T-helper 17 cell (primary cell): ENCODE measurements around the gene MAP7. TPM values are rescaled to one million over a fixed set of nuclear protein-coding genes. Genes with fewer than 3 reads are reported as not detected.
"Not testable (repeated sequence)": the region's sequence is repeated elsewhere in the genome, so short reads cannot be mapped to it uniquely, and the experiment has no call there.

ENCODE experiments used
- ATAC-seq: fragments of 150-1000 bp; cut with Tn5 transposase; 2 replicates; pipeline ENCODE4 v1.10.0; 2021; ENCODE audit warnings: mild to moderate bottlenecking, moderate library complexity
- DNase-seq, 3 donors: peaks; one replicate each; pipeline versions ENCODE4 v3.0.0 to v3.0.0-alpha.2; 2020 to 2021
- H3K9me3 ChIP-seq: one replicate; pipeline ENCODE4 v1.7.0; 2013; ENCODE audit warnings: low read length, mild to moderate bottlenecking; ENCODE audit not compliant: control insufficient read depth, poor library complexity, severe bottlenecking
- H3K27ac Mint-ChIP-seq: one replicate; pipeline ENCODE4 v1.8.0; 2022; ENCODE audit warnings: mild to moderate bottlenecking, moderate library complexity, mixed read lengths
- H3K27me3 Mint-ChIP-seq: one replicate; pipeline ENCODE4 v1.8.0; 2022; ENCODE audit warnings: mixed read lengths
- H3K36me3 Mint-ChIP-seq: one replicate; pipeline ENCODE4 v1.8.0; 2022; ENCODE audit warnings: low read depth, mixed read lengths
- H3K4me1 Mint-ChIP-seq: one replicate; pipeline ENCODE4 v1.8.0; 2022; ENCODE audit warnings: mild to moderate bottlenecking, mixed read lengths
- H3K4me3 Mint-ChIP-seq: one replicate; pipeline ENCODE4 v1.8.0; 2022; ENCODE audit warnings: mild to moderate bottlenecking, moderate library complexity, mixed read lengths
- total RNA-seq, 4 donors: library from RNA in 2 of 4; stranded (reverse) in 2 of 4; gene quantifications; one replicate each; pipeline ENCODE4 v1.2.3 and lab custom pipeline; 2022 to 2026

Gene MAP7
- total RNA-seq, 2 donors from 2014 or later = 0.26 to 0.27 TPM

DNA sequence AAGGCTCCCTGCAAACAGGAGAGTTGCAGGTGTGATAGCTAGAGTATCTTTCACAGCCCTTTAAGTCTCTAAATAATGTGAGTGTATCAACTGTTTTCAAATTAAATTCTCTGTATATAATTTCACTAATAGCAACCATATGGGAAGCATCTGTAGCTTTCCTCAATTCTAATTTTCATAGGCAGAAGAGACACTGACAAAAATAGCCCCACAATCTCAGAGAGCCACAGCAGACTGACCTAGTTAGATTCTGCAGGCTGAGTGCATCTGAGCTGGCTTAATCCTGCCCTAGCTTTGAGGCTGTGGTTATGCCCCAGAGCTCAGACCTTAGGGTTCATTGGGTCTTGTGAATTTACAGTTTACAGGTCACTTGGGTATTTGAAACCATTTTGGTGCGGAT, 63.9 kb downstream of the MAP7 start:
- Mint-ChIP-seq H3K36me3 (peaks cover 2% of the 10 kb centered on the region), H3K27ac (no peak overlapping the region), H3K4me1 (no peaks in the 10 kb centered on the region), H3K27me3 (no peaks in the 10 kb centered on the region), H3K4me3 (no peak overlapping the region)
- ATAC-seq = no peak
- no peak for DNase-seq
- H3K9me3 ChIP-seq = no peaks in the 10 kb centered on the region

DNA sequence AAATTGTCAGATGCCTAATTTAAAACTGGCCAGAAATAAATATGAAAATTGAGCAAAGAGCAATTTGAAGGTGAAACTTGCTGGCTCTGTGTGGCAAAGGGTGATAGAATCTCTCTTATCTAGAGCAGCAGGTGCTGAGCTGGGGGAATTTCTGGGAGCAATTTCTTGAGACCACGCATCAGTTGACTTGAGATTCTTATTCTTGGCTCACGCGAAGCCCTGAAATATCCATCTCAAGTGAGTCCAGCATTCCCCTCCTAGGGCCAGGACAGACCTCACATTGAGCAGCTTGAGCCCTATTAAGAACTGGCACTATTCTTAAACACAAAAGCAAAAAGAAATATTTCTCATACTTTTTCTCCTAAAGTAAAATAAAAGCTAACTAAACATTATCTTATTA, 66.3 kb downstream of the MAP7 start:
- Mint-ChIP-seq H3K36me3 (no peaks in the 10 kb centered on the region), H3K4me3 (no peak overlapping the region), H3K27me3 (no peaks in the 10 kb centered on the region), H3K27ac (no peak overlapping the region), H3K4me1 (no peaks in the 10 kb centered on the region)
- H3K9me3 ChIP-seq = no peaks in the 10 kb centered on the region
- DNase-seq = no peak
- ATAC-seq = no peak

DNA sequence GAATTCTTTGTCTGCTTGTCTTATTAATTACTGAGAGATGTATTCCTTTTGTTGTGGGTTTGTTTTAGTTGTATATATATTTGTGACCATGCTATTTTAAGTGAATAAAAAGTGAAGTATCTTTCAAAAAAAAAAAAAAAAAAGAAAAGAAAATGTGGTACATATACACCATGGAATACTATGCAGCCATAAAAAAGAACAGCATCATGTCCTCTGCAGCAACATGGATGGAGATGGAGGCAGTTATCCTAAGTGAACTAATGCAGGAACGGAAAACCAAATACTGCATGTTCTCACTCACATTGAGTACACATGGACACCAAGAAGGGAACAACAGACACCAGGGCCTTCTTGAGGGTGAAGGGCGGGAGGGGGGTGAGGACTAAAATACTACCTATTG, 67.2 kb downstream of the MAP7 start:
- H3K27me3 Mint-ChIP-seq, H3K4me3 Mint-ChIP-seq, DNase-seq, H3K4me1 Mint-ChIP-seq, H3K36me3 Mint-ChIP-seq, H3K27ac Mint-ChIP-seq, ATAC-seq, H3K9me3 ChIP-seq: not testable (repeated sequence)

DNA sequence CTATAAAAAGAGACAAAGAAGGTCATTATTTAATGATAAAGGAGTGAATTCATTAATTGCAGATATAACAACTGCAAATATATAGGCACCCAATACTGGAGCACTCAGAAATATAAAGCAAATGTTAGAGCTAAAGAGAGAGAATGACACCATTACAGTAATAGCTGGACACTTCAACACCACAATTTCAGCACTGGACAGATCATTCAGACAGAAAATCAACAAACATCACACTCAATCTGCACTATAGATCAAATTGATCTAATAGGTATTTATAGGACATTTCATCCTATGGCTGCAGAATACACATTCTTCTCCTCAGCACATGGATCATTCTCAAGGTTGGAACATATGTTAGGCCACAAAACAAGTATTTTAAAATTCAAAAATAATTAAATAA, 72.7 kb downstream of the MAP7 start:
- H3K36me3 Mint-ChIP-seq = peaks cover 2% of the 10 kb centered on the region
- ATAC-seq (no peak), DNase-seq (no peak)
- H3K9me3 ChIP-seq = no peaks in the 10 kb centered on the region
- H3K4me1 Mint-ChIP-seq = no peaks in the 10 kb centered on the region
- H3K4me3 Mint-ChIP-seq = no peak overlapping the region
- H3K27ac Mint-ChIP-seq = no peak overlapping the region
- peaks cover 14% of the 10 kb centered on the region for H3K27me3 Mint-ChIP-seq

DNA sequence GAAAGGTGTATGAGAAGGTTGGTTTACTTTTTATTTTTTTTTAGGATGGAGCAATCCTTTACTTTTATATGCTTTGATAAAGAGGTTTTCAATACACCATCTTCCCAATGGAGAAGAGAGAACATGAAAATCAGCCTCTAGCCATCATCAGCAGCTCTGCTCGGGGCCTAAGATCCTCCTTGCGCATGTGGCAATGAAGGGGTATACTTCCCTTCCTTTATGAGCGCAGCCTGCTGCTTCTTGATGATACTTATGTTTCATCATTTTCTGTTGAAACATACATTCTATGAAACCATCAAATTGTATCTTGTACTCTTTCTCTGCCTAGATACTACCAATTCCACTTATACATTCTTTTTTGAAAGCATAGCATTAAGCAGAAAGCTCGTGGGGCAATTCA, 74.5 kb downstream of the MAP7 start:
- H3K9me3 ChIP-seq = no peaks in the 10 kb centered on the region
- H3K36me3 Mint-ChIP-seq = peaks cover 2% of the 10 kb centered on the region
- H3K27me3 Mint-ChIP-seq = peaks cover 23% of the 10 kb centered on the region
- no peak overlapping the region for H3K27ac Mint-ChIP-seq
- no peak for DNase-seq
- H3K4me1 Mint-ChIP-seq = peaks cover 2% of the 10 kb centered on the region
- ATAC-seq = no peak
- no peak overlapping the region for H3K4me3 Mint-ChIP-seq

DNA sequence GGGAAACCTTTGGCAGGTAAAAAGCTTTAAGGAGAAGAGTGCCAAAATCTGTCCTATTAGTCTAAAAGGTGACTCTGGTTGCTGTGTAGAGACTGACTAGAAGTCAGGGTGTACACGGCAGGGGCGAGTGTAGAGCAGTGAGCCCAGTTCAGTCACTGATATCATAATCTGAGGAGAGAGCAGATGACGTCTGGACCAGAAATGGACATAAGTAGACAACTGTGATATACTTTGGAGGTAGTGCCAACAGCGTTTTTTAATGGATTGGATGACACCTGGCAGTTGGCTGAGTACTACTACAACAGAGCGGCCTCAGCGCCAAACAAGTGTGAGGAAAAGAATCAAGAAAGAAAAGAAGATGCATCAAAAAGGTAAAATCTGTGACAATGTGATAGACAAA, 76.0 kb downstream of the MAP7 start:
- Mint-ChIP-seq H3K4me3 (no peak overlapping the region), H3K27ac (no peak overlapping the region), H3K27me3 (peaks cover 34% of the 10 kb centered on the region), H3K36me3 (peaks cover 2% of the 10 kb centered on the region), H3K4me1 (peaks cover 6% of the 10 kb centered on the region)
- H3K9me3 ChIP-seq = no peaks in the 10 kb centered on the region
- DNase-seq = no peak
- ATAC-seq = no peak

DNA sequence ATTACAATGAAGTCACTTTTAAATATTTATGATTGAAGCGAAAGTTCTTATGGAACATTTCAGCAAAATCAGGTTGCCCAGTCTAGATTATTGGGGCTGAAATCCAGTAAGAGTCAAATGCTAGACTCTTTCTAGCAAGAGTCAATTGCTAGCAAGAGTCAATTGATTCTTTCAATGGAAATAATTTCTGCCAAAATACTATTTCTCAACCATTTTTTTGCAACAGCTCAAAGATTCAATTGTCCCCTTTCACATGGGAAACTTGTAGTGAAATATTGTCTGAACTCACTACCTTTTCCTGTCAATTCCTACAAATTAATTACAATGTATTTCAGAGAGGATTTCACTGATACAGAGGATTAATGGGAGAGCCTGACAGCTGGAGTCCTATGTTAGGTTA, 78.3 kb downstream of the MAP7 start:
- peaks cover 2% of the 10 kb centered on the region for H3K36me3 Mint-ChIP-seq
- DNase-seq (no peak), ATAC-seq (no peak)
- no peaks in the 10 kb centered on the region for H3K9me3 ChIP-seq
- no peak overlapping the region for H3K27ac Mint-ChIP-seq
- peaks cover 9% of the 10 kb centered on the region for H3K4me1 Mint-ChIP-seq
- H3K27me3 Mint-ChIP-seq = peaks cover 37% of the 10 kb centered on the region
- H3K4me3 Mint-ChIP-seq = no peak overlapping the region

DNA sequence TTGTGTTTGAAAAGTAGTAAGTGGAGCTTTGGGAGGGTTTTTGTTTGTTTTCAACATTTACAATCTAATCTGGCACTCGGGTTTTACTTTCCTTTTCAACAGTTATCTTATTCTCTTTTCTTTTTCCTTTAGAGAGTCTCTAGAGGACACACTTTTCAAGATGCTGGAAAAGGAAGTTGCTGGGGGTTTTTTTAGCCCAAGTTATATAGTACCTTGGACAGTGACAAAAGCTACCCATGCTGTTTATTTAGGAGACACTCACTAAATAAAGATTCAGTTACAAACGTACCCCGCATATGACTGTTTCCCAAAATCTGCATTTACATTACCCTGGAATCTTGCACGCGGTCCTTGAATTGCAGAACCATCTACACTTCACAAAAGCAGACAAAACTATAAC, 78.8 kb downstream of the MAP7 start:
- no peak overlapping the region for H3K4me3 Mint-ChIP-seq
- H3K27me3 Mint-ChIP-seq = peaks cover 37% of the 10 kb centered on the region

DNA sequence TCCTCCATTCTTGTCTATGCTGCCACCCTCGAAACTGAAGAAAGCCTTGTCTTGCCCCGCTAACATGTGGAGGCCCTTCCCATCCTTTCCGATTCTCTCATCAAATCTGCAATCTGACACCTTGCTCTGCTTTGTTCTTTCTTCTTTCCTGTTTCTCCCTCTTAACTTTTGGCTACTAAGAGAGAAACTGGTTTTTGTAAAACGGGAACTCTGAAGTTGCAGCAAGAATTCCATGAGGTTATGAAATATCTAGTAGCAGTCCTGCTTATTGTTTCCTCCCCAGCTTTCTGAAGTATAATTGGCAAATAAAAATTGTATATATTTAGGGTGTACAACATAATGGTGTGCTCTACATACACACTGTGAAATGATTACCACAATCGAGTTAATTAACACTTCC, 80.2 kb downstream of the MAP7 start:
- H3K4me3 Mint-ChIP-seq = no peak overlapping the region
- peaks cover 9% of the 10 kb centered on the region for H3K4me1 Mint-ChIP-seq
- ATAC-seq (no peak), DNase-seq (no peak)
- H3K9me3 ChIP-seq = no peaks in the 10 kb centered on the region
- peaks cover 2% of the 10 kb centered on the region for H3K36me3 Mint-ChIP-seq
- H3K27ac Mint-ChIP-seq = no peak overlapping the region
- H3K27me3 Mint-ChIP-seq = peaks cover 37% of the 10 kb centered on the region

More for the DNA sequence above, 78.8 kb downstream of the MAP7 start:
- H3K27ac Mint-ChIP-seq = no peak overlapping the region
- peaks cover 9% of the 10 kb centered on the region for H3K4me1 Mint-ChIP-seq
- peaks cover 2% of the 10 kb centered on the region for H3K36me3 Mint-ChIP-seq
- DNase-seq = no peak
- no peaks in the 10 kb centered on the region for H3K9me3 ChIP-seq
- no peak for ATAC-seq

DNA sequence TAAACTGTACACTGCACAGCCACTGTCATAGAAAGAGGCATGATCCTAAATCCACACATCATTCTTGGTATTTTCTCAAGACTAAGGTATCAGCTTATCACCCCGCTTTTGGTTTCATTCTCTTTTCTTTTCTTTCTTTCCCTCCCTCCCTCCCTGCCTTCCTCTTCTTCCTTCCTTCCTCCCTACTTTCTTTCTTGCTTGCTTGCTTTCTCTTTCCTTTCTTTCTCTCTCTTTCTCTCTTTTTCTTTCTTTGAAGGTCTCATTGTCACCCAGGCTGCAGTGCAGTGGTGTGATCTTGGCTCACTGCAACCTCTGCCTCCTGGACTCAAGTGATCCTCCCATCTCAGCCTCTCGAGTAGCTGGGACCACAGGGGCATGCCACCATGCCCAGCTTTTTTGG, 81.1 kb downstream of the MAP7 start:
- DNase-seq = no peak
- H3K27ac Mint-ChIP-seq = no peak overlapping the region
- H3K9me3 ChIP-seq = no peaks in the 10 kb centered on the region
- peaks cover 44% of the 10 kb centered on the region for H3K27me3 Mint-ChIP-seq
- H3K36me3 Mint-ChIP-seq = peaks cover 2% of the 10 kb centered on the region
- H3K4me1 Mint-ChIP-seq = peaks cover 12% of the 10 kb centered on the region
- ATAC-seq = no peak
- no peak overlapping the region for H3K4me3 Mint-ChIP-seq

DNA sequence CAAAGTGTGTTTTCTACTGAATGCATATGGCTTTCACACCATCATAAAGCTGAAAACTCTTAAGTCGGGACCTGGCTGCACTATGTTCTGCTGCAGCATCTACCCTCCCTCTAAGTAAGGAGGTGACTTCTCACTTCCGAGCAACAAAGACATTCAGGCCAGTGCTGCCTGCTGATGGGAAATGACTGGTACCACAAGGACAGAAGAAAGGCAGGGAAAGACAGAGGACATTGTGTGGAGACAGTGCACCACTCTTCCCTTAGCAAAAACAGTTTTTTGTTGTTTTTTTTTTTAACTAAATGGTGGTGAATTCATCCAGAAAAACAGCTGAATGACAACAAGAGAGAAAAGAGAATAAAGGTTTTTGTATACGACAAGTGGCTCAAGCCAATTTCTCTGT, 81.5 kb downstream of the MAP7 start:
- no peak for DNase-seq

DNA sequence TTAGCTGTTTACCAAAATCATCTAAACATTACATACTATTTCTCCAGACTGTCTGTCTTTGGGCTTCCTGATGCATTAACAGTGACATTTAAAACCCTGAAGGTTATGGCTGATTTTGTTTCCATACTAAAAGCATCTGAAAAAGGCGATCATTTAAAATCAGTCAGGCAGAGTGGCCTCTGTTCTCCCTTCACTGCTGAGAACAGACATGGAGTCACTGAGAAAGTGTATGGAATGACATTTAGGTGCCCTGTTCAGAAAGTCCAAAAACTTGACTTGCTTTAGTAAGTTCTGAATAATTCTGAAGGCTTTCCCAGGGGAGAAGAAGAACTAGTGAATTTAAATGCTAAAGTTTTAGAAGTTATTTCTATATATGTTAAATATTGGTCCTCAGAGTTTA, 83.0 kb downstream of the MAP7 start:
- ATAC-seq (no peak), DNase-seq (no peak)
- H3K9me3 ChIP-seq = no peaks in the 10 kb centered on the region
- Mint-ChIP-seq H3K4me3 (no peak overlapping the region), H3K27ac (no peak overlapping the region), H3K27me3 (peaks cover 39% of the 10 kb centered on the region), H3K36me3 (no peaks in the 10 kb centered on the region), H3K4me1 (peaks cover 16% of the 10 kb centered on the region)

More for the DNA sequence above, 81.5 kb downstream of the MAP7 start:
- Mint-ChIP-seq H3K4me1 (peaks cover 16% of the 10 kb centered on the region), H3K4me3 (no peak overlapping the region), H3K27me3 (peaks cover 41% of the 10 kb centered on the region), H3K27ac (no peak overlapping the region), H3K36me3 (no peaks in the 10 kb centered on the region)
- no peaks in the 10 kb centered on the region for H3K9me3 ChIP-seq
- no peak for ATAC-seq

DNA sequence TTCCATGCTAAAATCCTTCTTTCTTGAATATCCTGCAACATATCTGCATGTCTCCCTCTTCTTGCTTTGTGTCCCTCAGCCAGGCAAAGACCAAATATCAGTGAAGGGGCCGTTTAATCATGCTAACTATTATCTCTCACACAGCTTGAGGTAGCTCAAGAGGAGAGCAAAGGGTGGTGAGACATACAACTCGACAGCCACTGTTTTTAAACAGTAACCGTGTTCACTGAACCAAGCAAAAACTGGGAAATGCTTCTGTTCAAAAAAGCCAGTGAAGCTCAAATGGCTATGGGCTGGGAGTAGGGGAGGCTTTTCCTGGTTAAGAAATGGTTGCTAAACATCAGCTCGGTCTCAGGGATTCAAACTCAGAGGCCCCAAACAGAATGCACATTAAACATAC, 83.4 kb downstream of the MAP7 start:
- Mint-ChIP-seq H3K27ac (no peak overlapping the region), H3K4me3 (no peak overlapping the region), H3K4me1 (peaks cover 16% of the 10 kb centered on the region), H3K36me3 (no peaks in the 10 kb centered on the region), H3K27me3 (peaks cover 37% of the 10 kb centered on the region)
- ATAC-seq (no peak), DNase-seq (no peak)
- no peaks in the 10 kb centered on the region for H3K9me3 ChIP-seq

DNA sequence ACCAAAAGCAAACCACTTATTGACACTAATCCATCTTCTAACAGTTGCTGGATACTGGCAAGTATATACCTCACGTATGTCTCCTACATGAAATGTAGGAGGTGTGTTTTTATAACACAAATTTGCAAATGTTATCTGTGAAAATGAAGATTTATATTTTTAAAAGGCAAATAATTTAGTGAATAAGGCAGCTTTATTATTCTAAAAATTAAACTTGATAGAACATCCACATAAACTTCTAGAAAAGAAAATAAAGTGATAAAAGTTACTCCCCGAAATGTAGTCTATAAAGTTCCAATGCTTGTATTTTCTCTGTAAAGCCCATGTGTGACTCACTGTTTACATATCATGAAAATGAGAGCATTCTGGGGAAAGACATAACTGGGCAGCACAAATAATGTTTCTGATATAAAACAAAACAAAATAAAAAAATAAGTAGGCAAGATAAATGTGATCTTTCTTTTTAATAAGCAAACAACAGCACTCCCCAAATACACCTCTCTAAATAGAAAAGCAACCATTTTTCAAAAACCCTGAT, 84.4 kb downstream of the MAP7 start:
- H3K4me1 Mint-ChIP-seq = peaks cover 14% of the 10 kb centered on the region
- ATAC-seq = no peak
- H3K27ac Mint-ChIP-seq = no peak overlapping the region
- H3K9me3 ChIP-seq = no peaks in the 10 kb centered on the region
- H3K27me3 Mint-ChIP-seq = peaks cover 31% of the 10 kb centered on the region
- no peak for DNase-seq
- H3K4me3 Mint-ChIP-seq = no peak overlapping the region
- H3K36me3 Mint-ChIP-seq = no peaks in the 10 kb centered on the region
